Astrocyte of the cerebellum (primary cell): Measurements from ENCODE around the gene KCNK5.

ENCODE experiments used
- DNase-seq: peaks from one replicate; pipeline ENCODE4 v3.0.0-alpha.2; 2011; ENCODE audit warnings: low read depth
- H3K4me3 ChIP-seq: 2 replicates; pipeline ENCODE4 v1.5.1; 2011; ENCODE audit warnings: mild to moderate bottlenecking, low read depth, low read length, moderate library complexity
- CTCF ChIP-seq: IDR thresholded peaks from 2 replicates; pipeline ENCODE4 v1.5.1; 2012; ENCODE audit warnings: low read length, low read depth, moderate library complexity, mild to moderate bottlenecking; ENCODE audit errors: missing control alignments
- in situ Hi-C: cut with HindIII; loops from 2 replicates; pipeline ENCODE4 v1.10.0; 2017; ENCODE audit warnings: low sequenced_read_pairs

KCNK5 gene

DNA sequence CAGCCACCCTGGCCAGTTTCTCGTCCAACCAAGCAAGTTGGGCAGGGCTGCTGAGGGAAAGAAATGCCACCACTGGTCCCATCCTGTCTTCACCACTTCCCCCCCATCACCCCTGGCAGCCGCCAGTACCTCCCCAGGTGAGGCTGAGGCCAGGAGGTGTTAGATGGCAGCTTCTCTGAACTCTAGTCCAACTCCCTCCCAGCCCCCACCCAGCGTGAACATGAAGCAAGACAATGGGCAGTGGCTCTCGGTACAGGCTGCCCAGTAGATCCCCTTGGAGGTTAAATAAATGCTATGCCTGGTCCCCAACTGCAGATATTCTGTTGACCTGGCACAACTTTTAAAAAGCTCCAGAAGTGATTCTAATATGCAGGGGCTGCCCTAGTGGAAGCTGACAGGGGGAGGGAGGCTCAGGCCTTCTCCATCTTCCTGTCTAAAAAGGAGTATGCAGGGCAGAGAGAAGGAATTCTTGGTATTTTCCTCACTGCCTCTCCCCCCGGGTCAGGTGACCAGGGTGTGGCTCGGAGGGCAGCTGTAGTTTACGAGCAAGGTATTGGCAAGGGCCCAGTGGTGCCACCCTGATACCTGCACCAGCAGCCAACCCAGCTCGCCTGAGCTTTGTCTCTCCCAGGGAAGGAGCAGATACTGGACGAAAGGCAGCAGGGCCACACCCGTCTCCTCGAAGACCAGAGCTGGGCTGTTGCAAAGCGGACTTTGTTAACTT lies 25.7 kb downstream of the KCNK5 start:
- no peak for TF ChIP-seq CTCF
- no peak for DNase-seq
- in situ Hi-C loops: no loop called here
- H3K4me3 ChIP-seq: no peak overlapping the region

- in situ Hi-C loops: no loop called here
- TF ChIP-seq CTCF: no peak
- no peak overlapping the region for H3K4me3 ChIP-seq
- no peak for DNase-seq
Measured at GRCh38 chr6:39202166-39202565, 27.1 kb downstream of the KCNK5 start.

DNA sequence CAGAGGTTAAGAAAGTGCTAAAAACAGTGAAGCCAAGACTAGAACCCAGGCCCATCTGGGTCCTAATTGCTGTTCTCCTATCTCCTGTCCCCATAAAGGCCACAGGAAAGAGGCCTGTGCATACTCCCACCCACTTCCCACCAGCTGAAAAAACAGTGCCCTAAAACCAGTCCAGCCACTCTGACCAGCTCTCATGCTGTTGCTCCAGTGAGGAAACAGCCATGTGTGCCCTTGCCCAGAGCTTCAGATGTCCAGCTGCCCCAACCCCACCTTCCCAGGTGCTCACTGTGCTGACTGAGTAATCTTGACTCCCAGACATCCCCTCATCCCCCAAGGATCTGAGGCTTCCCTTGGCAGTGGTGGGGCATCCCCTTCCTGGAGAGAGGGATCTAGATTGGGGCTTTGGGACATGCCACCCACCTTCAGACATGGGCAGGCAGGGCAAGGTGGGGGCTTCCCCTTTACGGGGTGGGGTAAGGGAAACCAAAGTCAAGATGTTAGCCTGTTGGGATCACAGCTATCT lies 28.7 kb downstream of the KCNK5 start:
- H3K4me3 ChIP-seq: no peak overlapping the region
- no peak for DNase-seq
- no peak for TF ChIP-seq CTCF
- in situ Hi-C loops: no loop called here

- TF ChIP-seq CTCF: no peak
- in situ Hi-C loops: no loop called here
- DNase-seq: no peak
Measured at GRCh38 chr6:39199976-39200375, 29.3 kb downstream of the KCNK5 start.

DNA sequence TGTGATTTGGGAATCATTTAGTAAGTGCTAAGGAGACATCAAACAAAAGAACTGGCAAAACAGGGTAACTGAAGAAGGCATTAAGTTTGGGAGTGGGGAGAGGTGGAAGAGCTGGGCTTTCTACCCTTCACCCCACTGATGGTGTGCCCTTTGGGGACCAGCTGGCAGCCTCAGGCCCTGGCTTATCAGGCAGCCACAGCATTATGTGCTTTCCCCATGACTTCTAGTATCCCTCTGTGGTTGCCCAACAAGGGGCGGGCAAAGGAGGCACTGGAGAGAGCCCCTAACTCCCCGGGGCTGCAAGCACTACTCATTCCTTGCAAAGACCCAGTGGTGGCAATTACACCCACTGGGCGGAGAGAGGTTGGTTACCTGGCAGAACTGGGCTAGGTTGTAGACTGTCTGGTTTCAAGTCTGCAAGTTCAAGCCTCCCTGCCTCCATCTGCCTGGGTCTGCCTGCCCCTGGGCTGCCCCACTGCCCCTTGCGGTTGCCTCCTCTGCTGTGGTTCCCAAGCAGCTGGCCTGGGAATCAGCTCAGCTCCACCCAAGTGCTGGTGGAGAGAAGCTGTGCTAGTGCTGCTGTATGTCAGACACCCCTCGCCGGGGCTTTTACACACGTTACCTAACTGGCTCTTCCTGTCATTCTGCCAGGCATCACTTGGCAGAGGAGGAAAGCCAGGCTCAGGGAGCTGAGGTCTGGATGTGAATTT lies 29.9 kb downstream of the KCNK5 start:
- in situ Hi-C loops: no loop called here
- TF ChIP-seq CTCF: no peak
- no peak overlapping the region for H3K4me3 ChIP-seq
- DNase-seq: no peak

More at GRCh38 chr6:39199976-39200375, 29.3 kb downstream of the KCNK5 start:
- no peak overlapping the region for H3K4me3 ChIP-seq

DNA sequence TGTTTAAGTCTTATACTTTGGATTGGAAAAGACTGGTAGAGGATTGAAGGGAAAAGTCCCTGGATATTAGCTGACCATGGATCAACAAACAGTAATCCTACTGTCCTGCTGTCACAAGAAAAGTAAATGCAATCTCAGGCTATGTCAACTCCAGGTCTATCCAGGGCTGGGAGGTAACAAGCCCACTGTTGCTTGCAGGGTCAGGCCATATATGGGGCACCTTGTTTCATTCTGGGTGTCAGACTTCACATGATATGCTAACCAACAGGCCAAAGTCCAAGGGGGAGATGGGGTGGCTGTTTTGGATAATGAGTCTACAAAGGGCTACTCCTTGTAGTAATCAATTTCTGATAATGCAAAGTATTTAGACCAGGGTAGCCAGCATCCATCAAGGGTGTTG lies 30.7 kb downstream of the KCNK5 start:
- no peak overlapping the region for H3K4me3 ChIP-seq
- in situ Hi-C loops: no loop called here
- no peak for DNase-seq
- TF ChIP-seq CTCF: no peak
